Activated CD4-positive, alpha-beta T cell treated with anti-CD3 and anti-CD28 coated beads, Interleukin-2, amount 50 U/mL, for 1 hour (primary cell): ENCODE measurements around the gene PRODH.
"Not testable (repeated sequence)": the region's sequence is repeated elsewhere in the genome, so short reads cannot be mapped to it uniquely, and the experiment has no call there.

Experiments
- DNase-seq: peaks from one replicate; pipeline ENCODE4 v3.0.0-alpha.2; 2020

Gene PRODH

GRCh38 chr22:18968011-18968749, 32.1 kb upstream of the PRODH start:
- DNase-seq: no peak

GRCh38 chr22:18967391-18968010, 31.4 kb upstream of the PRODH start:
- not testable (repeated sequence) for DNase-seq

- no peak for DNase-seq
Measured at GRCh38 chr22:18966748-18967147, 30.7 kb upstream of the PRODH start.

GRCh38 chr22:18965526-18966421, 29.7 kb upstream of the PRODH start:
- DNase-seq: no peak

GRCh38 chr22:18964501-18965265, 28.6 kb upstream of the PRODH start:
- not testable (repeated sequence) for DNase-seq

GRCh38 chr22:18964051-18964450, 28.0 kb upstream of the PRODH start:
- not testable (repeated sequence) for DNase-seq

- DNase-seq: no peak
Measured at GRCh38 chr22:18962308-18962635, 26.2 kb upstream of the PRODH start.

GRCh38 chr22:18961632-18962307, 25.7 kb upstream of the PRODH start:
- not testable (repeated sequence) for DNase-seq

GRCh38 chr22:18961201-18961600, 25.1 kb upstream of the PRODH start:
- not testable (repeated sequence) for DNase-seq

GRCh38 chr22:18960166-18960820, 24.2 kb upstream of the PRODH start:
- DNase-seq: not testable (repeated sequence)

GRCh38 chr22:18959741-18960140, 23.6 kb upstream of the PRODH start:
- not testable (repeated sequence) for DNase-seq

GRCh38 chr22:18959266-18959665, 23.2 kb upstream of the PRODH start:
- not testable (repeated sequence) for DNase-seq

- DNase-seq: not testable (repeated sequence)
Measured at GRCh38 chr22:18958738-18959137, 22.6 kb upstream of the PRODH start.

- not testable (repeated sequence) for DNase-seq
Measured at GRCh38 chr22:18958321-18958705, 22.2 kb upstream of the PRODH start.

- DNase-seq: not testable (repeated sequence)
Measured at GRCh38 chr22:18957621-18958320, 21.7 kb upstream of the PRODH start.

GRCh38 chr22:18956956-18957355, 20.9 kb upstream of the PRODH start:
- not testable (repeated sequence) for DNase-seq

GRCh38 chr22:18956121-18956895, 20.2 kb upstream of the PRODH start:
- DNase-seq: not testable (repeated sequence)

GRCh38 chr22:18955696-18956095, 19.6 kb upstream of the PRODH start:
- no peak for DNase-seq

- no peak for DNase-seq
Measured at GRCh38 chr22:18954990-18955571, 19.0 kb upstream of the PRODH start.
